Body of pancreas (tissue), 4 donors: ENCODE data around the gene BMP6.

ENCODE experiments used
- CTCF ChIP-seq, 7 experiments: fragments of 450-650 bp in 4 of 7; fragments of 200-600 bp in 3 of 7; sonication (generic) in 3 of 7; IDR thresholded peaks; one replicate each; pipeline ENCODE4 v1.5.1; 2016 to 2019; ENCODE audit warnings: antibody characterized with exemption in 7 of 7
- POLR2A ChIP-seq, 3 donors: fragments of 450-650 bp; IDR thresholded peaks; one replicate each; pipeline ENCODE4 v1.6.1; 2016; ENCODE audit warnings: antibody characterized with exemption in 3 of 3, mild to moderate bottlenecking in 2 of 3

- no peak for TF ChIP-seq CTCF (IDR thresholded peaks at IDR 0.05)
- TF ChIP-seq POLR2A (IDR thresholded peaks at IDR 0.05) = no peak
These were observed 192.5 kb downstream of the BMP6 start for GRCh38 chr6:7918403-7918802.
